OCI-LY3 (cell line): ENCODE measurements around the gene CASP8.

Source experiments
- EZH2phosphoT487 ChIP-seq: fragments of 200-600 bp; shearing (Covaris generic); IDR thresholded peaks from 2 replicates; pipeline ENCODE4 v1.6.1; 2018; ENCODE audit warnings: antibody characterized with exemption, mixed run types, low read depth
- TF ChIP-seq, protein P1 (sequence below): fragments of 200-600, 300-600 bp; sonication (generic); IDR thresholded peaks from 2 replicates; pipeline ENCODE4 v1.5.1; 2014; ENCODE audit warnings: antibody characterized with exemption, low read length, low read depth

DNA sequence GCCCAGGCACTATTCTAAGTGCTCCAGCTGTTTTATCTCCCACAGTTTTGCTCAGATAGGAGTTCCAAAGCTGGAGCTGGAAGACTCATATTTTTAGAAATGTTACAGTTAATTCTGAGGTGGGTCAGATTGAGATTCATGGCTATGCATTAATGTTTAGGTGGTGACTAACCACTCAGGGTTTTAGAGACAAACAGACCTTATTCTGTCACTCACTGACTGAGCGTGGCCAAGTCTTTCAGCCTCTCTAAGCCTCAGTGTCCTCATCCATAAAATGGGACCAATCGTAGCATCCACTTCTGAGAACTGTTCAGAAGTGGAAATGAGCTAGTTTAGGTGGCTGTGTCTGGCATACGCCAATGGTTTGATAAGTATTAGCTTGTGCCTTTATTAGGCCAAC is 4.3 kb upstream of the CASP8 start:
- TF ChIP-seq, protein P1, sequence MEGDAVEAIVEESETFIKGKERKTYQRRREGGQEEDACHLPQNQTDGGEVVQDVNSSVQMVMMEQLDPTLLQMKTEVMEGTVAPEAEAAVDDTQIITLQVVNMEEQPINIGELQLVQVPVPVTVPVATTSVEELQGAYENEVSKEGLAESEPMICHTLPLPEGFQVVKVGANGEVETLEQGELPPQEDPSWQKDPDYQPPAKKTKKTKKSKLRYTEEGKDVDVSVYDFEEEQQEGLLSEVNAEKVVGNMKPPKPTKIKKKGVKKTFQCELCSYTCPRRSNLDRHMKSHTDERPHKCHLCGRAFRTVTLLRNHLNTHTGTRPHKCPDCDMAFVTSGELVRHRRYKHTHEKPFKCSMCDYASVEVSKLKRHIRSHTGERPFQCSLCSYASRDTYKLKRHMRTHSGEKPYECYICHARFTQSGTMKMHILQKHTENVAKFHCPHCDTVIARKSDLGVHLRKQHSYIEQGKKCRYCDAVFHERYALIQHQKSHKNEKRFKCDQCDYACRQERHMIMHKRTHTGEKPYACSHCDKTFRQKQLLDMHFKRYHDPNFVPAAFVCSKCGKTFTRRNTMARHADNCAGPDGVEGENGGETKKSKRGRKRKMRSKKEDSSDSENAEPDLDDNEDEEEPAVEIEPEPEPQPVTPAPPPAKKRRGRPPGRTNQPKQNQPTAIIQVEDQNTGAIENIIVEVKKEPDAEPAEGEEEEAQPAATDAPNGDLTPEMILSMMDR, result no peak
- no peak for TF ChIP-seq EZH2phosphoT487
